K562 (cell line): ENCODE results near the gene KLK8.
A peak's percentile ranks its signal among the peaks of the same experiment; 100 is the strongest.

ENCODE experiments used
- ARID2 ChIP-seq: fragments of 450-650 bp; IDR thresholded peaks from 2 replicates; pipeline ENCODE4 v1.6.1; 2017; ENCODE audit warnings: antibody characterized with exemption, mild to moderate bottlenecking
- RBM25 ChIP-seq: fragments of 200-400 bp; formaldehyde crosslinking; IDR thresholded peaks from 2 replicates; pipeline ENCODE4 v1.6.1; 2018; ENCODE audit warnings: low read length, low read depth, moderate library complexity; ENCODE audit not compliant: severe bottlenecking
- ZFP36 ChIP-seq: fragments of 150-350 bp; IDR thresholded peaks from 2 replicates; pipeline ENCODE4 v1.6.1; 2018; ENCODE audit warnings: low read length, low read depth; ENCODE audit not compliant: partially characterized antibody
- ZNF24 ChIP-seq: fragments of 450-650 bp; IDR thresholded peaks from 2 replicates; pipeline ENCODE4 v1.6.1; 2016
- ZNF766 ChIP-seq: fragments of 200-800 bp; sonication (Bioruptor generic); conservative IDR thresholded peaks from 2 replicates; pipeline ENCODE4 v1.6.1; 2016; ENCODE audit warnings: missing genetic modification characterization, missing compliant biosample characterization
- TF ChIP-seq, protein P1 (sequence below), 3 experiments: IDR thresholded peaks in 2 of 3; conservative IDR thresholded peaks in 1 of 3; 2 replicates each; pipeline ENCODE4 v1.5.1; 2011 to 2012; ENCODE audit warnings: low read length in 3 of 3, mild to moderate bottlenecking in 3 of 3, control low read depth in 2 of 3, improper control_type of control experiment in 1 of 3, inconsistent platforms in 1 of 3, low read depth in 1 of 3, mixed read lengths in 1 of 3, moderate library complexity in 1 of 3; ENCODE audit not compliant: insufficient read depth in 2 of 3

DNA sequence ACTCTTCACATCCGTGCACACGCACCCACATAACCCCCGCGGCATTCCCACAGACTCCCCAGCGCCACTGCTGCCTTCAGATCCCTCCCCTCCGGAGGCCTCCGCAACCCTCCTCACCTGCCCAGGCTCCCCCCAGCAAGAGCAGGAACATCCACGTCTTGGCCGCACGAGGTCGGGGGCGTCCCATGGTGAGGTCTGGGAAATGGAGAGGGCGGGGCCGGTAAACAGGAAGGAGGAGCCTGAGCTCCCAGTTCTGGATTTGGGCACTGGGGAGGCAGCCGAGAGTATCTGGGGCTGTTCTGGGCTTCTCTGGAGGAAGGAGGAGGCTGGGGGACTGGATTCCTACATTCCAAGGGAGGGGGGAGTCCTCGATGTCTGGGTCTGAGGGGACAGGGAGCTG, 423 bp downstream of the KLK8 start:
- TF ChIP-seq ZFP36: no peak
- TF ChIP-seq ZNF766 (CRISPR knock-in tag): no peak
- TF ChIP-seq, protein P1, sequence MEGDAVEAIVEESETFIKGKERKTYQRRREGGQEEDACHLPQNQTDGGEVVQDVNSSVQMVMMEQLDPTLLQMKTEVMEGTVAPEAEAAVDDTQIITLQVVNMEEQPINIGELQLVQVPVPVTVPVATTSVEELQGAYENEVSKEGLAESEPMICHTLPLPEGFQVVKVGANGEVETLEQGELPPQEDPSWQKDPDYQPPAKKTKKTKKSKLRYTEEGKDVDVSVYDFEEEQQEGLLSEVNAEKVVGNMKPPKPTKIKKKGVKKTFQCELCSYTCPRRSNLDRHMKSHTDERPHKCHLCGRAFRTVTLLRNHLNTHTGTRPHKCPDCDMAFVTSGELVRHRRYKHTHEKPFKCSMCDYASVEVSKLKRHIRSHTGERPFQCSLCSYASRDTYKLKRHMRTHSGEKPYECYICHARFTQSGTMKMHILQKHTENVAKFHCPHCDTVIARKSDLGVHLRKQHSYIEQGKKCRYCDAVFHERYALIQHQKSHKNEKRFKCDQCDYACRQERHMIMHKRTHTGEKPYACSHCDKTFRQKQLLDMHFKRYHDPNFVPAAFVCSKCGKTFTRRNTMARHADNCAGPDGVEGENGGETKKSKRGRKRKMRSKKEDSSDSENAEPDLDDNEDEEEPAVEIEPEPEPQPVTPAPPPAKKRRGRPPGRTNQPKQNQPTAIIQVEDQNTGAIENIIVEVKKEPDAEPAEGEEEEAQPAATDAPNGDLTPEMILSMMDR (IDR thresholded peaks at IDR 0.05 in 2 of 3, conservative IDR thresholded peaks at IDR 0.05 in 1 of 3; ENCODE audit: insufficient read depth in 2 of 3, low read depth in 1 of 3, low read length in 3 of 3): peak; percentile 10 to 51 (median 28); a peak in 3 of 6 replicates
- TF ChIP-seq ARID2: no peak
- TF ChIP-seq RBM25: no peak
- TF ChIP-seq ZNF24: no peak
